GM18951 (cell line): ENCODE measurements around the gene MED8.

Experiments used
- POLR2A ChIP-seq: IDR thresholded peaks from 4 replicates; pipeline ENCODE4 v1.6.1; 2011; ENCODE audit warnings: mild to moderate bottlenecking; ENCODE audit not compliant: insufficient read length, insufficient read depth; ENCODE audit errors: extremely low read depth
- in situ Hi-C: fragments of 300-500 bp; cut with MboI; formaldehyde crosslinking; loops from one replicate; pipeline ENCODE4 v1.12.0; 2022; ENCODE audit warnings: low sequenced_read_pairs, mixed read lengths, inconsistent platforms; ENCODE audit not compliant: unreplicated experiment

MED8 gene, protein sequence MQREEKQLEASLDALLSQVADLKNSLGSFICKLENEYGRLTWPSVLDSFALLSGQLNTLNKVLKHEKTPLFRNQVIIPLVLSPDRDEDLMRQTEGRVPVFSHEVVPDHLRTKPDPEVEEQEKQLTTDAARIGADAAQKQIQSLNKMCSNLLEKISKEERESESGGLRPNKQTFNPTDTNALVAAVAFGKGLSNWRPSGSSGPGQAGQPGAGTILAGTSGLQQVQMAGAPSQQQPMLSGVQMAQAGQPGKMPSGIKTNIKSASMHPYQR

DNA sequence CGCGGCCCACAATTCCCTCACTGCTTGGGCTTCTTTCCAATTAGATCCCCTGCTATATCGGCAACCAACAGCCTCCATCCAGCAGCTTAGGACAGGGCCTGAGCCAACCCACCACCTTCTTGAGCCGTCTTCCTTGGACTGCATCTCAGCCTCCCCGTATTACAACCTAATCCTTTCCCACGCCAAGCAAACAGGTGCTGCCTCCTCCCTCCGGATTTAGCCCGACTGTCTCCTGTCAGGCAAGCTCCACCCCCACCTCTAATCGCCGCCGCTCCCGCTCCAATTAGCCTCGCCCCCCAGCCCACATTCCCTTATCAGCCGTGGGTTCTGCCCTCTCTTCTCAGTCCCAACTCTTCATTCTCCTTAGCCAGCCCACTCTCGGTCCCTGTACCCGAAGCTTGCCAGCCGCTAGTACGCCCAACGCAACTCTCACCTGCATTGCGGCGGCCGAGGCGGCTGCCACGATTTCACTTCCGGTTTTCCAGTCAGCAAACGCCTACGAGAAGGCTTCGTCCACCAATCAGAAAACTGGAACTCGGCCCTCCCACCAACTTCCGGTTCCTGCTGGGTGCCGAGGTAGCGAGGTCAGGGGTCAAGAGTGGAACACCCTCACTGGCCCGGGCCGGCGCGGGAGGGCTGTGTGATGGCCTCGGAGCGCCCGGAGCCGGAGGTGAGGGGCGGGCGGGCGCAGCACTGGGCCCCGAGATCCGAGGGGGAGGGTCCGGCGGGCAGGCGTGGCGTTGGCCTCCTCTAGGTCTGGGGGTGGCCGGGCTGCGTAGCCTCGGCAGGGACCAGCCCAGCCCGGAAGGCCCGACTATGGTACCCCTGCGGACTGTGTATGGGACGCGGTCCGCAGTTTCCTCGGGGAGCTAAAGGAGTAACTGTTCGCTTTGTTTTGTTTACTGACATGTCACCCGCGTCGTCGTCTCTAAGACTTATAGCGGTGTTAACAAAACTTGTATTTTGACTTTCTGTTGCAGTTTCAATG lies at the start of gene MED8, which contains the start of gene SZT2:
Gene MED8 (minus strand): TSS at position 475 of the 988 bp plus-strand sequence. CDS start 36 bp downstream, at position 439.
Gene SZT2 (plus strand): TSS at position 574 of the 988 bp plus-strand sequence. CDS start 70 bp downstream, at position 644.
- TF ChIP-seq POLR2A: peak; percentile 89
- in situ Hi-C loops: no loop called here

DNA sequence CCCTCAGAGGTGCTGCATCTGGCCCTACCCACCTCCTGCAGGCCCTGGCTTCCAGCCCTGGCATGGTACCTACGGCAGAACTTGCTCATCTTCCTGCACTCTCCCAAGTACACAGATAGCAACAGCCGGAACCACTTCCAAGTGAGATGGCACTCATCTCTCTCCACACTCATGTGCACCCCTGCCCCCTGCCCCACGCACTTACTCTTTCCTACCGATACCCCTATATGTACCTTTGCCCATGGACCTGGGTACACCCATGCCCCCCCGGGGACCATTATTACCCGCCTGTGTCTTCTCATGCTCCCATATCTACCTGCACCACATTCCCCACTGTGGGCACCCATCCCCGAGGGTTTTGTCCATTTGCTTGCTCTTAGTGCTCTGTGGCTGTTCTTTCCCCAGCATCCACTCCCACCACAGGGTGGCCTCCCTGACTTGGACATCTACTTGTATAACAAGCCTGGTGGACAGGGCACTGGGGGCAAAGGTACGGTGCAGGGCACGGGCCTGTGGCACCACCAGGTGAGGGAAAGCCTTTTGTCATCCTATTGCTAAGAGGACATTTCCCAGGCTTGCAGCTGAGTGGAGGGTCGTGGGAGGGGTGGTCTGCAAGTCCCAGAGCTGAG lies 49.5 kb upstream of the MED8 start:
- in situ Hi-C loops: no loop called here
- TF ChIP-seq POLR2A: no peak

DNA sequence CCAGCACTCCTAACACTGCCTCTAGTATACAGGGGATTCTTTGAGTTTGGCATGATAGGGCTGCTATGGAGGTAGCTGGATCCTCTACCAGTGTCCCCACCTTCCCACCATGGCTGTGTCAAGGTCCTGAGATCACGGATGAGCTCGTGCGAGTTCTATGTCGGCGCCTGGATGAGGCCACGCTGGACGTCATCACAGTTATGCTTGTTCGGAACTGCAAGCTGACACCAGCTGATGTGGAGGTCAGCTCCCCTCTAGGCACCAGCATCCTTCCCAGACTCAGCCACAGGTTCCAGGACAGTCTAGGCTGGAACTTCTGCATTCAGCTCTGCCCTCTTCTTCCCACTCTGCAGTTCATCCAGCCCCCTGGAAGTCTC lies 49.0 kb upstream of the MED8 start:
- in situ Hi-C loops: no loop called here
- TF ChIP-seq POLR2A: no peak

DNA sequence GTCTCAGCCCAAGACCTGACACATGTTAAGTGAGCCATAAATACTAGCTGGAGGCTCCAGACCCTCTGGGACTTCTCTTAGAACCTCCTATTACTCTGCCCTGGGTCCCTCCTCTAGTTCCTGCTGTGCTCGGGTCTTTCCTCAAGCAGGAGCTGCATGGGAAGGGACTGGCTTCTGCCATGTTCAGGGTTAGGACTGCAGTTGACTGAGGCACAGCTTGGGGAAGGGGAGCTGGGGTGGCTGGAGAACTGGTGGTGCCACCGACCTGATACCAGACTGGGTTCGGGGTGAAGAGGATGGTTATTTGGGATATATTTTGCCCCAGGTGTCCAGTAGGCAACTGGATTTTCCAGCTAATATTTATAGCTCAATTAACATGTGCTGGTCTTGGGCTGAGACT lies 48.4 kb upstream of the MED8 start:
- no peak for TF ChIP-seq POLR2A
- in situ Hi-C loops: no loop called here

DNA sequence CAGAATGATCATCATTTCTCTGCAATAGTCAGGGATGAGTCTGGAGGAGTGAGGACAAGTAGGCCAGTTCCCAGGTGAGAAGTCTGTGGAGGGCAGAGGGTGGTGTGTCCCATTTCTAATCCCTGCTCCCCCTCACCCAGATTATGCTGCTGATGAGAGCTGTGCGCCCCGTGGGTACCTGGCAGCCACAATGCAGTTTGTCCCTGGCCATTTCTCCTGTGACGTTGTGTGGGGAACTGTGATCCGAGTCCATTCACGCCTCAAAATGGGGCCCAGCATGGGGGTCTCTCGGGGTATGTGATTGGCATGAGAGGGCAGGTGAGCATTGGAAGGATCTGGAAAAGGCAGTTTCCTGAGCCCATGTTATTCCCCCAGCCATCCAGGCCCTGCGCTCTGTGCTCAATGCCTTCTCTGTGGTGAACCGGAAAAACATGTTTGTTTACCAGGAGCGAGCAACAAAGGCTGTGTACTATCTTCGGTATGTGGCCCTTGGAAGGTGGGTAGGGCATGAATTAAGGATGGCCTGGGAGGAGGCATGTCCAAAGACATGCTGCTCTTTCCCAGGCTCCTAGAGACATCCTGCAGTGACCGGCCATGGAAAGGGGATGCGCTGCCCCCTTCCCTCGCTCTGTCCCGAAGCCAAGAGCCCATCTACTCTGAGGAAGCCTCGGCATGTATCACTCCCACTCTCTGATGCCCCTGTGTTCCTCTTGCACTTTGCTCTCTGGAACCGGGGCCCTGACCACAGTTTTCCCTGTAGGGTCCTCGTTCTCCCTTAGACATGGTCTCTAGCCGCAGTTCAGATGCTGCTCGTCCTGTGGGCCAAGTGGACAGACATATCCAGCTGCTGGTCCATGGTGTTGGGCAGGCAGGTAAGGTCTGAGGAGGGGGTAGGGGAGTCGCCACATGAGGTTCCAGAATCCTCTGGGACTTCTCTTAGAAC lies 47.7 kb upstream of the MED8 start:
- no peak for TF ChIP-seq POLR2A
- in situ Hi-C loops: no loop called here

DNA sequence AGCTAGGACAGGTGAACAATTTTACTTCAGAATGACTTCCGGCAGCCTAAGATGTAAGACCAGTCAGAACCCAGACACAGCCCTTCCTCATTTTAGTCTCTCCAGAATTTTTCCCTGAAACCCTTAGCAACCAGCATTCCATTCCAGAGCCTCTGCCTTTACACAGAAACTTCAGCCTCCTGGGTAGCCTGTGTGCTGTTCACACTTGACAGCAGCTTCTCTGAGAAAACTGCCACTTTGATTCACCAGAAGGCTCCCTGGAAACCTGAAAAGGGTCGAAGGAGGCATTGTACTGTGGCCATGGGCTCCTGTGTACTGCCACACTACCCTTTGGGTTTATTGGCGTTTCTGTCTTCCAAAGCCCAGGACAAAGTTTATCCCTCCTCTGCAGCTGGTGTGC lies 46.8 kb upstream of the MED8 start:
- in situ Hi-C loops: no loop called here
- no peak for TF ChIP-seq POLR2A

DNA sequence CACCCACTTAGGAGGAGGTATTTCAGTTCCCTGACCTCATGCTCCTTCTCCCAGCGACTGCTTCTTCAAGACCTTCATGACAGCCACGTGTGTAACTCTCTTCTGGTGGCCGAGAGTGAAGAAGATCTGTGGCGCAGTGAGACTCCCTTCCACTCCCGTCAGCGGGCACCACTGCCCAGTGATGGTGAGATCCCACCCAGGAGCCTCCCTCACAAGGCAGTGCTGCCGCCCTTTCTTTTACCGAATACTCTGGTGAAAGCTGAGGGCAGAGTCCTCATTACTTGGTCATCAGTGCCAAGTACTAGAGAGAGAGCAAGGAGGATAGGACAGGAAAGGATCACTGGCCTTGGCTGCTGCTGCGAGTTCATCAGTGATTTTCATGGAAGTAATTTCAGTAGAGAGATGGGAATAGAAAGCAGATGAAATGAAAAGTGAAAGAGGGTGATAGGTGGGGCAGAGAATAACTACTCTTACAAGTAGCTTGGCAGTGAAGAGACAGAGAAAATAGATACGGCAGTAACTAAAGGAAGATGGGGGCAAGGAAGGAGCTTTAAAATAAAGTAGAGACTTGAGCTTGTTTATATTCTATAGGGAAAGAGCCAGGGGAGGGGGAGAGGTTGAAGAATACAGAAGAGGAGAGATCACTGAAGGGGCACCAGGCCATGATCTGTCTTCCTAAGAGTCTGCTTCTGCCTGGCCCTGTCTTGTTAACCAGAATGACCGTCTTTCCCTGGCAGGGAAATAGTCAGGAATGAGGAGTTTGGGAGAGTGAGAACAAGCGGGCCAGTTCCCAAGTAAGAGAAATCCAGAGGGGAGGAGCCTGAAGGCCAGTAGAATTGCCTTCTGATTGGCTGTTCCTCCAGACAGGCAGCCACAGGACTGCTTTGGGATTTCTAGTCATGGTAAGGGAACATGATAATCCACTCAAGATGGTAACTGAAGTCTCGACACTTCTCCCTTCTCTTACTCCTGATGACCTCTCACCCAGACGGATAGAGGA lies 45.8 kb upstream of the MED8 start:
- no peak for TF ChIP-seq POLR2A
- in situ Hi-C loops: no loop called here

DNA sequence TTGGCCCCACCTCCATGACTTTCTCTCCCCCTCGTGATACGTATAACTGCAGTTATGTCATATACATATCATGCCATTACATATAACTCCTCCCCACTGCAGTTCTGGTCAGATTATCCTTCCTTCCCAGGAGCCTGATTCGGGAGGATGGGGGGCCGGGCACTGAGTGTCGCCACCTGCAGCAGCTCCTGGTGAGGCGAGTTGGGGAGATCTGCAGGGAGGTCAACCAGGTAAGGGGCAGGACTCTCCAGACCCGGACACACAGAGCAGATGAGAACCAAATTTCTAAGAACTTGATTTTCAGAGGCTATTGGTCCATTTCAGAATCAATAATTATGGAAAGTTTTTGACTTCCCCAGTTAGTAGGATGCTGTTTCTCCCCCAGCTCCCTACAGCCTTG lies 44.7 kb upstream of the MED8 start:
- TF ChIP-seq POLR2A: no peak
- in situ Hi-C loops: no loop called here

DNA sequence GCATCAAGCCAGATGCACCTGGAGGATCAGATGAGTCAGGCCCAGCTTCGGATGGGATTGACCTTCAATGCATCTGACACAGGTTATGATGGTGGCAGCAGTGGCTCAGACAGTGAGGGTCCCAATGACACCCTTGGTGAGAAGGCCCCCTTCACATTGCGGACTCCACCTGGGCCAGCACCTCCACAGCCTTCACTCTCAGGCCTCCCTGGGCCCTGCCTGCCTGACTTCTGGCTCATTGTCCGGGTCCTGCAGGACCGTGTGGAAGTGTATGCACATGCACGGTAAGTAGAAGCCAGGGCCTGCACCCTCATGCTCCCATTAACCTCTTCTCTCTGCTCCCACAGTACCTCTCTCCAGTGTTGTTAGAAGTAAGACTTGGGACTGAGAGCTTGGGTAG lies 43.3 kb upstream of the MED8 start:
- in situ Hi-C loops: no loop called here
- TF ChIP-seq POLR2A: no peak

DNA sequence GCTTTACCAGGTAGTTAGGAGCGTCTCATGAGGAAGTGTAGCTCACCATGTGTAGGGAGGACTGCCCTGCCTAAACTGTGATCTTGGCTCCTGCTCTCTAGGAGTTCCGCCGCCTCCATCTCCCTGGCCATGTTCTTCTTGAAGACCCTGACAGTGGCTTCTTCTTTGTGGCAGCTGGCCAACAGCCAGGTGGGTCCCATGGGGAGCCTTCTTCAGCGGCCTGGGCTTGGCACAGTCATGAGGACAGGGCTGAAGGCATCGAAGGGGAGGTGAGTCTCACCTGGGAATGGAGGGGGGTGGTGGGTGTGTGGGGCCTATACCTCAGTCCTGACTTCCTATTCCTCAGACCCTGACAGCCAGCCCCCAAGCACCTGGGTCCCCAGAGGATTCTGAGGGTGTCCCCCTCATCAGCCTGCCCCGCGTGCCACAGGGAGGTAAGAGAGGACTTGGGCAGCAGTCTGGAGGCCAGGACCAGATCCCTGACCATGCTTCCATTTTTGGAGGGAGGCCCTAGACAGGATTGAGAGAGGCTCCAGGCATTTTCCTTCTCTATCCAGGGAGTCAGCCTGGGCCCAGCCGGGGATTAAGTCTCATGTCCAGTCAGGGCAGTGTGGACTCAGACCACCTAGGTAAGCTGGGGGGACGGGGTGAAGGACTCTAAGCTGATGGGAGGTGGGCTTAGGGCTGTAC lies 42.7 kb upstream of the MED8 start:
- in situ Hi-C loops: no loop called here
- no peak for TF ChIP-seq POLR2A

DNA sequence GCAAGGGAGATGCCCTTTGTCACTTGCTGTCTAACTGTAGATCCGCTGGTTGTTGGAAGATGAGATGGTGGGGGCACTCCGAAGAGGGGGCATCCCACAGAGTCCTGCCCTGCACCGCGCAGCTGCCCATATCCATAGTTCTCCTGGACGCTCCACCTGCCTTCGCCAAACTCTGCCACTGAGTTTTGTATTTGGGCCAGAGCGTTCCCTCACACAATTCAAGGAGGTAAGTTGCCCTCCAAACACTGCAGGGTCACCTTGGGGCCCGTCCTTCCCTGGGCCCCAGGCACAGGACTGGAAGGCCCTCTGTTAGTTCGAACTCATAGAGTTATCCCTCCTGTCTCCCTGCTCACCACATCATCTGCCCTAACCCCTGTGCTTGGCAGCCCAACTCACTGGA lies 42.1 kb upstream of the MED8 start:
- in situ Hi-C loops: no loop called here
- no peak for TF ChIP-seq POLR2A
